MCF 10A (cell line): ENCODE data around the gene CSF3R. TPM values are rescaled to one million over a fixed set of nuclear protein-coding genes. Genes with fewer than 3 reads are reported as not detected.

Source experiments
- BruUV-seq: library from RNA; stranded (reverse); fragments of 400-500 nt; replicated peaks from 2 replicates; lab custom pipeline; 2021; lab: Mats Ljungman, UMichigan
- CTCF ChIA-PET: fragments of 300-600 bp; sonication (Branson Sonifier 250); formaldehyde crosslinking; extraction: SDS; loops from one replicate; lab custom pipeline; 2021; ENCODE audit warnings: antibody characterized with exemption, inconsistent platforms; lab: Yijun Ruan, JAX
- POLR2A ChIA-PET: fragments of 300-600, 350-650 bp; sonication (Branson Sonifier 250); formaldehyde crosslinking; extraction: SDS; loops from one replicate; lab custom pipeline; 2020; ENCODE audit warnings: antibody characterized with exemption, inconsistent platforms; lab: Yijun Ruan, JAX
- DNase-seq: peaks from one replicate; pipeline ENCODE4 v3.0.0-alpha.2; 2018; ENCODE audit not compliant: unreplicated experiment
- H3K27ac Mint-ChIP-seq: one replicate; pipeline ENCODE4 v1.8.0; 2022; ENCODE audit warnings: mild to moderate bottlenecking, low read depth, mixed read lengths; ENCODE audit not compliant: unreplicated experiment
- H3K27me3 Mint-ChIP-seq: one replicate; pipeline ENCODE4 v1.8.0; 2022; ENCODE audit warnings: mixed read lengths; ENCODE audit not compliant: insufficient read depth, unreplicated experiment
- H3K36me3 Mint-ChIP-seq: one replicate; pipeline ENCODE4 v1.8.0; 2022; ENCODE audit warnings: mild to moderate bottlenecking, moderate library complexity, mixed read lengths; ENCODE audit not compliant: insufficient read depth, unreplicated experiment
- H3K4me1 Mint-ChIP-seq: one replicate; pipeline ENCODE4 v1.8.0; 2022; ENCODE audit warnings: mixed read lengths; ENCODE audit not compliant: insufficient read depth, unreplicated experiment
- H3K4me3 Mint-ChIP-seq: one replicate; pipeline ENCODE4 v1.8.0; 2022; ENCODE audit warnings: mild to moderate bottlenecking, moderate library complexity, mixed read lengths; ENCODE audit not compliant: unreplicated experiment
- H3K9me3 Mint-ChIP-seq: one replicate; pipeline ENCODE4 v1.8.0; 2022; ENCODE audit warnings: mixed read lengths; ENCODE audit not compliant: unreplicated experiment
- intact Hi-C: fragments of 100-400 bp; cut with micrococcal nuclease; formaldehyde crosslinking; loops from 2 replicates; pipeline ENCODE4 v1.14.1; 2022
- total RNA-seq: library from RNA; stranded (reverse); gene quantifications from 2 replicates; pipeline ENCODE4 v1.2.3, GENCODE V29; 2022
- TF ChIP-seq, protein P1 (sequence below): fragments of 200-600 bp; IDR thresholded peaks from one replicate; pipeline ENCODE4 v1.8.0; 2022; ENCODE audit warnings: antibody characterized with exemption, mild to moderate bottlenecking; ENCODE audit not compliant: unreplicated experiment

CSF3R gene
- total RNA-seq, 1 experiment from 2014 or later: not detected

DNA sequence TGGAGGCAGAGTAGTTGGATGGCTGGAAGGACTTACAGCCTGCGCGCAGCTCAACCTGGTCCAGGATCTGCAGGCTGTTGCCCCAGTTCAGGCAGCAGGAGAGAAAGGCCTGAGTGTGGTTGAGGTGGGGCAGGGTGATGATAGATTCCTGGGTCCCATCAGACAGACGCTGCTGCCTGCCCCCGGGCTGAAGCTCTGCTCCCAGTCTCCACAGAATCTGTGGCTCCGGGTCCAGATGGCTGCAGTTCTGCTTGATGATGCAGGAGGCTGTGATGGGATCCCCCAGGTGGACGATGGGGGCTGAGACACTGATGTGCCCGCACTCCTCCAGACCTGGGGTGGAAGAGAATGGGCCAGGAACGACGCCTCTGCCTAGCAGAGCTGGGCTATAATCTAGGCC is 7.4 kb downstream of the CSF3R start:
- POLR2A ChIA-PET: interaction anchor here (2.0 kb wide), 1 partner anchor 11 kb away, joined by 6 read pairs; the partner anchor contains the start of gene MRPS15
- intact Hi-C loops: no loop called here
- peaks cover 8% of the 10 kb centered on the region for H3K27me3 Mint-ChIP-seq
- no peak for DNase-seq
- TF ChIP-seq, protein P1, sequence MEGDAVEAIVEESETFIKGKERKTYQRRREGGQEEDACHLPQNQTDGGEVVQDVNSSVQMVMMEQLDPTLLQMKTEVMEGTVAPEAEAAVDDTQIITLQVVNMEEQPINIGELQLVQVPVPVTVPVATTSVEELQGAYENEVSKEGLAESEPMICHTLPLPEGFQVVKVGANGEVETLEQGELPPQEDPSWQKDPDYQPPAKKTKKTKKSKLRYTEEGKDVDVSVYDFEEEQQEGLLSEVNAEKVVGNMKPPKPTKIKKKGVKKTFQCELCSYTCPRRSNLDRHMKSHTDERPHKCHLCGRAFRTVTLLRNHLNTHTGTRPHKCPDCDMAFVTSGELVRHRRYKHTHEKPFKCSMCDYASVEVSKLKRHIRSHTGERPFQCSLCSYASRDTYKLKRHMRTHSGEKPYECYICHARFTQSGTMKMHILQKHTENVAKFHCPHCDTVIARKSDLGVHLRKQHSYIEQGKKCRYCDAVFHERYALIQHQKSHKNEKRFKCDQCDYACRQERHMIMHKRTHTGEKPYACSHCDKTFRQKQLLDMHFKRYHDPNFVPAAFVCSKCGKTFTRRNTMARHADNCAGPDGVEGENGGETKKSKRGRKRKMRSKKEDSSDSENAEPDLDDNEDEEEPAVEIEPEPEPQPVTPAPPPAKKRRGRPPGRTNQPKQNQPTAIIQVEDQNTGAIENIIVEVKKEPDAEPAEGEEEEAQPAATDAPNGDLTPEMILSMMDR: no peak
- no peaks in the 10 kb centered on the region for H3K4me1 Mint-ChIP-seq
- H3K27ac Mint-ChIP-seq: no peak overlapping the region
- no peaks in the 10 kb centered on the region for H3K9me3 Mint-ChIP-seq
- CTCF ChIA-PET: no interaction called here
- no peaks in the 10 kb centered on the region for H3K36me3 Mint-ChIP-seq
- BruUV-seq: no TSS peak
- H3K4me3 Mint-ChIP-seq: no peak overlapping the region

DNA sequence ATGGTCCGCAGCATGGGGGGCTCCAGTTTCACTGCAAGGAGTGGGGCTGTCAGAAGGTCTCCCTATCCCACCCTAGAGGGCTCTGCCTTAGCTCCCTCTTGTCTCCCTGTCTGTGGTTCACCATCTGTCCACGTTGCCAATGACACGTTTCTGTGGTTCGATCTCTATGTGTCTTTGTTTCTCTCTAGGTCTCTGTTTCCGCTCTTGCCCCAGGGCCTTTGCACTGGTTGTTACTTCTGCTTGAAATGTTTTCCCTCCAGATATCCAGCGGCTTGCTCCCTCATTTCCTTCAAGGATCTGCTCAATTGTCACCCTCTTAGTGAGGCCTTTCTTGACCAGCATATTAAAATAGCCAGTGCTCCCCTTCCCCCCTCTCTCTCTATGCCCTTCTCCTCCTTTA is 10.1 kb downstream of the CSF3R start:
- intact Hi-C loops: no loop called here
- no peaks in the 10 kb centered on the region for H3K9me3 Mint-ChIP-seq
- BruUV-seq: no TSS peak
- TF ChIP-seq, protein P1: no peak
- ChIA-PET POLR2A (interaction anchor here (0.5 kb wide), 1 partner anchor 75 kb away, joined by 3 read pairs; the partner anchor contains the start of gene LSM10), CTCF (interaction anchor here (1.4 kb wide), 1 partner anchor 8 kb away, joined by 3 read pairs; no protein-coding TSS in a partner anchor)
- H3K36me3 Mint-ChIP-seq: no peaks in the 10 kb centered on the region
- no peaks in the 10 kb centered on the region for H3K4me1 Mint-ChIP-seq
- no peak for DNase-seq
- H3K27me3 Mint-ChIP-seq: no peaks in the 10 kb centered on the region
- no peak overlapping the region for H3K27ac Mint-ChIP-seq
- H3K4me3 Mint-ChIP-seq: no peak overlapping the region

DNA sequence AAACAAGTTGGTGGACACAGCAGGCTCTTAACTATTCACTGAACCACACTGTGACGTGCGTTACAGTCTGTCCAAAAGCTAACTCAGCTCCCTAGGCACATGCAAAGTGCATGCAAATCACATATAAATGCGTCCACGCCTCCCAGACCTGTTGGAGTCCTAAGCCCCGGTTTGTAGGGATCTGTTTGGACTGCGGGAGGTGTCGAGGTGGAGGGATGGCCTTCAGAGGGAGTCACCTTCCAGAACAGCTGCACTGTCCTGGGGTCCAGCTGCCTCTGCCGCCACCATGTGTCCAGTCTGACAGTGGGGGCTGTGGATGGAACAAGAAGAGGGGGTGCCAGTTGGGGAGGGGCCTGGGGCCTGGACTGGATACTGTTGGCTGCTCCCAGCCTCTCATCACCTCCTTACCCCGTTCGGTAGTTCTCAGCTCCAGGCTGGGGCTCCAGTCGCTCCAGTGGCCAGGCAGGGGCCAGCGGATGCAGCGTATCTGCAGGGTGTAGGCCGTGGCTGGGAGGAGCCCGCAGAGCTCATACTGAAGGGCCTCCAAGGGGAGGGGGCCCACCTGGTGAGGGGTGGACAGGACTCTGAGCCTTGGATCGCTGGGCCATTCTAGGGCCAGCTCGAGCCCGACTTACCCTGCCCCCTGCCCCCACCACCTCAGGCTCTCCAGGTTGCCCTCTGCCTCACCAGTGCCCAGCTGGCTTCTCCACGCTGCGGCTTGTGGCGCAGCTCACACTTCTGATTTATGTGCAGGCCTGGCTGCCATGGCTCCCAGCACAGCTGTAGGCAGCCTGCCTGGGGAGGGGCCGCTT is 10.7 kb downstream of the CSF3R start:
- Mint-ChIP-seq H3K27ac (no peak overlapping the region), H3K9me3 (no peaks in the 10 kb centered on the region), H3K4me1 (no peaks in the 10 kb centered on the region), H3K27me3 (no peaks in the 10 kb centered on the region), H3K4me3 (no peak overlapping the region), H3K36me3 (no peaks in the 10 kb centered on the region)
- DNase-seq: no peak
- no TSS peak for BruUV-seq
- intact Hi-C loops: no loop called here
- ChIA-PET CTCF (interaction anchor here (1.4 kb wide), 1 partner anchor 9 kb away, joined by 3 read pairs; no protein-coding TSS in a partner anchor), POLR2A (interaction anchor here (0.5 kb wide), 1 partner anchor 74 kb away, joined by 3 read pairs; the partner anchor contains the start of gene LSM10)
- TF ChIP-seq, protein P1: no peak

DNA sequence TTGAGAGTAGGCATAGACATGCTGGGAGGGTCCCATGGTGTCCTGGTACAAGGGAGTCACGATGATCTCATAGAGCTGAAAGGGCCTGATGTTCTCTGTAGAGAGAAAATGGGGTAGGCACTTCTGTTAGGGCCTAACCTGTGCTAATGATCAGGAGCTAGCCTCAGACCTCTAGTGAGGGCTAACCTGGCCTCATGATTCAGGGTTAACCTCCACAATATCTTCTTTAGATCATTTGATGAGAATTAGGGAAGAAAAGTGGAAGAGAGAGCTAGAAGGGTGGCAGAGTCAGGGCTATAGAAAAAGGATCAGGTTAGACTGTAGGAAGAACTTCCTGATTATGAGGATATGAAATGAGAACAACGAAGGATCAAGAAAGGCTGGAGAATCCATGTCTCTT is 13.6 kb downstream of the CSF3R start:
- Mint-ChIP-seq H3K4me3 (no peak overlapping the region), H3K4me1 (peaks cover 9% of the 10 kb centered on the region), H3K27me3 (no peaks in the 10 kb centered on the region), H3K27ac (no peak overlapping the region), H3K36me3 (no peaks in the 10 kb centered on the region), H3K9me3 (no peaks in the 10 kb centered on the region)
- DNase-seq: no peak
- TF ChIP-seq, protein P1: no peak
- CTCF ChIA-PET: interaction anchor here (0.5 to 0.9 kb wide), 2 partner anchors 14 to 167 kb away, joined by 3 read pairs; partner anchors contain the start of gene CSF3R
- no TSS peak for BruUV-seq
- POLR2A ChIA-PET: interaction anchor here (0.5 kb wide), 1 partner anchor 1020 kb away, joined by 4 read pairs; no protein-coding TSS in a partner anchor
- intact Hi-C loops: no loop called here
